Endothelial cell of umbilical vein (primary cell): Measurements from ENCODE around the gene BHLHA15. TPM values are rescaled to one million over a fixed set of nuclear protein-coding genes. Genes with fewer than 3 reads are reported as not detected.

Experiments used
- BruUV-seq: library from RNA; stranded (reverse); fragments of 400-500 nt; replicated peaks from 2 replicates; lab custom pipeline; 2021; lab: Mats Ljungman, UMichigan
- CTCF ChIA-PET: fragments of 300-600, 350-600 bp; sonication (Branson Sonifier 250); formaldehyde crosslinking; loops from one replicate; lab custom pipeline; 2021; ENCODE audit warnings: antibody characterized with exemption, inconsistent platforms; lab: Charles Lee
- POLR2A ChIA-PET: fragments of 300-600, 350-600 bp; sonication (Branson Sonifier 250); formaldehyde crosslinking; loops from one replicate; lab custom pipeline; 2021; ENCODE audit warnings: antibody characterized with exemption, inconsistent platforms; lab: Charles Lee
- DNase-seq: peaks from one replicate; pipeline ENCODE4 v3.0.0-alpha.2; 2011; ENCODE audit warnings: low read depth, low spot score
- FAIRE-seq: peaks from 2 replicates; lab custom pipeline; 2011; peaks lifted over from hg19 to GRCh38; lab: Jason Lieb, UNC
- H2AFZ ChIP-seq: 2 replicates; pipeline ENCODE4 v1.6.0; 2012; ENCODE audit warnings: low read depth, low read length, control low read depth, inconsistent platforms
- H3K27ac ChIP-seq: 2 replicates; pipeline ENCODE4 v1.5.1; 2011; ENCODE audit warnings: low read depth, mild to moderate bottlenecking, control low read depth, low read length, moderate library complexity; ENCODE audit not compliant: insufficient read depth
- H3K27me3 ChIP-seq, 2 experiments: 2 replicates each; pipeline versions ENCODE4 v1.6.0 to v1.6.1; 2011; ENCODE audit warnings: low read length in 2 of 2, mixed read lengths in 1 of 2; ENCODE audit not compliant: control insufficient read depth in 2 of 2, insufficient read depth in 2 of 2
- H3K36me3 ChIP-seq, 2 experiments: 2 replicates in 1 of 2; 3 replicates in 1 of 2; pipeline ENCODE4 v1.5.1; 2011; ENCODE audit warnings: low read length in 2 of 2, mild to moderate bottlenecking in 1 of 2, moderate library complexity in 1 of 2; ENCODE audit not compliant: control insufficient read depth in 2 of 2, insufficient read depth in 2 of 2; ENCODE audit errors: extremely low read depth in 1 of 2
- H3K4me1 ChIP-seq: 3 replicates; pipeline ENCODE4 v1.5.1; 2011; ENCODE audit warnings: mild to moderate bottlenecking, low read length; ENCODE audit not compliant: control insufficient read depth, insufficient read depth; ENCODE audit errors: extremely low read depth
- H3K4me2 ChIP-seq: 2 replicates; pipeline ENCODE4 v1.6.1; 2011; ENCODE audit warnings: low read length, control low read depth, mixed read lengths; ENCODE audit not compliant: insufficient read depth
- H3K4me3 ChIP-seq, 3 experiments: fragments of 200-600 bp in 1 of 3; sonication (generic), shearing (Covaris generic) in 1 of 3; replicated peaks in 1 of 3; 2 replicates each; pipeline ENCODE4 v1.5.1; 2011 to 2016; ENCODE audit warnings: control low read depth in 3 of 3, low read length in 3 of 3, mild to moderate bottlenecking in 2 of 3, inconsistent platforms in 1 of 3, low read depth in 1 of 3, moderate library complexity in 1 of 3; ENCODE audit not compliant: insufficient read depth in 1 of 3
- H3K79me2 ChIP-seq: 2 replicates; pipeline ENCODE4 v1.6.0; 2012; ENCODE audit warnings: low read length, inconsistent platforms; ENCODE audit not compliant: control insufficient read depth, insufficient read depth
- H3K9ac ChIP-seq: replicated peaks from 2 replicates; pipeline ENCODE3; 2011; ENCODE audit warnings: low read length, control low read depth; ENCODE audit not compliant: insufficient read depth; ENCODE audit errors: extremely low read depth
- H3K9me1 ChIP-seq: replicated peaks from 3 replicates; pipeline ENCODE4 v1.6.0; 2011; ENCODE audit warnings: mild to moderate bottlenecking, low read length; ENCODE audit not compliant: control insufficient read depth, insufficient read depth; ENCODE audit errors: extremely low read depth
- H3K9me3 ChIP-seq: replicated peaks from 2 replicates; pipeline ENCODE4 v1.5.1; 2012; ENCODE audit warnings: low read length, inconsistent platforms; ENCODE audit not compliant: control insufficient read depth, insufficient read depth
- H4K20me1 ChIP-seq: replicated peaks from 2 replicates; pipeline ENCODE3; 2011; ENCODE audit warnings: mild to moderate bottlenecking, low read length; ENCODE audit not compliant: control insufficient read depth, insufficient read depth; ENCODE audit errors: extremely low read depth
- CTCF ChIP-seq, 2 donors: IDR thresholded peaks; 1 replicate in 1 of 2; 2 replicates in 1 of 2; pipeline ENCODE4 v1.5.1; 2011; ENCODE audit warnings: low read length in 2 of 2, mild to moderate bottlenecking in 2 of 2, moderate library complexity in 2 of 2, control low read depth in 1 of 2, inconsistent platforms in 1 of 2, low read depth in 1 of 2; ENCODE audit not compliant: insufficient read depth in 1 of 2; ENCODE audit errors: extremely low read depth in 1 of 2
- EZH2 ChIP-seq: IDR thresholded peaks from 2 replicates; pipeline ENCODE4 v1.6.1; 2012; ENCODE audit warnings: borderline replicate concordance, low read depth, mild to moderate bottlenecking, moderate library complexity, low read length, inconsistent platforms; ENCODE audit not compliant: severe bottlenecking
- FOS ChIP-seq: IDR thresholded peaks from 2 replicates; pipeline ENCODE4 v1.6.1; 2011; ENCODE audit warnings: mild to moderate bottlenecking, low read length, moderate library complexity, borderline replicate concordance; ENCODE audit not compliant: insufficient read depth
- GATA2 ChIP-seq: IDR thresholded peaks from 2 replicates; pipeline ENCODE4 v1.7.0; 2011; ENCODE audit warnings: low read depth, mild to moderate bottlenecking, moderate library complexity, mixed read lengths, low read length; ENCODE audit not compliant: insufficient read length, insufficient read depth
- JUN ChIP-seq: IDR thresholded peaks from 2 replicates; pipeline ENCODE4 v1.6.1; 2011; ENCODE audit warnings: borderline replicate concordance, low read depth; ENCODE audit not compliant: insufficient read length, insufficient read depth
- MYC ChIP-seq: IDR thresholded peaks from one replicate; pipeline ENCODE4 v1.6.1; 2011; ENCODE audit warnings: mild to moderate bottlenecking, low read depth, low read length
- POLR2A ChIP-seq: IDR thresholded peaks from 2 replicates; pipeline ENCODE4 v1.6.1; 2012; ENCODE audit warnings: low read depth, mild to moderate bottlenecking, control low read depth, low read length
- POLR2AphosphoS5 ChIP-seq: IDR thresholded peaks from 2 replicates; pipeline ENCODE4 v1.6.1; 2012; ENCODE audit warnings: low read depth, mild to moderate bottlenecking, control low read depth, low read length, moderate library complexity; ENCODE audit not compliant: insufficient read depth
- dilution Hi-C: fragments of 300-500 bp; cut with MboI; formaldehyde crosslinking; loops from one replicate; pipeline ENCODE4 v1.15.0; 2019; ENCODE audit warnings: low sequenced_read_pairs; ENCODE audit not compliant: extremely low pct_ligation_motif_present
- intact Hi-C: fragments of 100-400 bp; cut with micrococcal nuclease; formaldehyde crosslinking; loops from one replicate; pipeline ENCODE4 v1.10.0; 2022
- polyA plus RNA-seq, 4 experiments: library from polyadenylated mRNA; depleted of rRNA in 3 of 4; stranded (reverse) in 3 of 4; unstranded in 1 of 4; fragments of >200 nt; gene quantifications; 2 replicates each; pipeline versions ENCODE4 v1.2.1 to v1.2.3, GENCODE V29; 2011 to 2012; ENCODE audit warnings: missing spikeins in 1 of 4
- total RNA-seq: library from RNA; stranded (reverse); gene quantifications from 2 replicates; pipeline ENCODE4 v1.2.3, GENCODE V29; 2021

Gene BHLHA15
- total and polyA plus RNA-seq, 2 donors (not counting 3 experiments of a cell fraction or from before 2014, with no cell fraction given) = 0.81 to 1.2 TPM

GRCh38 chr7:98189559-98189958, 21.7 kb upstream of the BHLHA15 start:
- Histone ChIP-seq H3K9ac (no peak overlapping the region), H3K4me1 (peaks cover 11% of the 10 kb centered on the region), H3K27ac (no peak overlapping the region), H2AFZ (no peak overlapping the region), H3K9me3 (no peaks in the 10 kb centered on the region), H3K9me1 (no peaks in the 10 kb centered on the region), H3K4me3 (no peak overlapping the region), H3K79me2 (no peaks in the 10 kb centered on the region), H3K27me3 (no peaks in the 10 kb centered on the region), H4K20me1 (no peaks in the 10 kb centered on the region), H3K36me3 (peaks cover 6 to 26% of the 10 kb centered on the region in 2 experiments), H3K4me2 (no peak overlapping the region)
- POLR2A ChIA-PET = no interaction called here
- dilution Hi-C loops (no loop called here), intact Hi-C loops (no loop called here)
- no TSS peak for BruUV-seq
- DNase-seq (no peak), FAIRE-seq (no peak)
- TF ChIP-seq MYC (no peak), JUN (no peak), POLR2AphosphoS5 (no peak), POLR2A (no peak)
- CTCF ChIA-PET = interaction anchor here (1.4 kb wide), 1 partner anchor 21 kb away, joined by 3 read pairs; no protein-coding TSS in a partner anchor

GRCh38 chr7:98191668-98192431, 19.4 kb upstream of the BHLHA15 start:
- peaks cover 6 to 30% of the 10 kb centered on the region in 2 experiments for H3K36me3 ChIP-seq
- peaks cover 4% of the 10 kb centered on the region for H3K4me1 ChIP-seq
- H3K27ac ChIP-seq = no peak overlapping the region
- H3K9me1 ChIP-seq = no peaks in the 10 kb centered on the region
- POLR2A ChIA-PET = no interaction called here
- intact Hi-C loops (no loop called here), dilution Hi-C loops (no loop called here)
- CTCF ChIA-PET = no interaction called here
- H2AFZ ChIP-seq = no peak overlapping the region
- no peaks in the 10 kb centered on the region for H3K9me3 ChIP-seq
- no peak overlapping the region for H3K4me3 ChIP-seq
- H3K79me2 ChIP-seq = no peaks in the 10 kb centered on the region
- H4K20me1 ChIP-seq = no peaks in the 10 kb centered on the region
- no peak for FAIRE-seq
- DNase-seq = no peak
- BruUV-seq = TSS peak; percentile 16
- no peak overlapping the region for H3K9ac ChIP-seq
- no peak overlapping the region for H3K4me2 ChIP-seq
- H3K27me3 ChIP-seq = no peaks in the 10 kb centered on the region
- TF ChIP-seq CTCF (IDR thresholded peaks at IDR 0.05; ENCODE audit: extremely low read depth in 1 of 2, insufficient read depth in 1 of 2, low read depth in 1 of 2, low read length in 2 of 2) (no peak), EZH2 (no peak), GATA2 (no peak), FOS (no peak)
